HFFc6 (cell line): Measurements from ENCODE around the gene TMC1. TPM values are rescaled to one million over a fixed set of nuclear protein-coding genes. Genes with fewer than 3 reads are reported as not detected.
"Not testable (repeated sequence)": the region's sequence is repeated elsewhere in the genome, so short reads cannot be mapped to it uniquely, and the experiment has no call there.

ENCODE experiments used
- DNase-seq: peaks from one replicate; pipeline ENCODE4 v3.0.0-alpha.2; 2018
- H3K27ac Mint-ChIP-seq: 2 replicates; pipeline ENCODE4 v1.8.0; 2020; ENCODE audit warnings: mild to moderate bottlenecking, mixed read lengths
- H3K27me3 Mint-ChIP-seq: 2 replicates; pipeline ENCODE4 v1.8.0; 2021; ENCODE audit warnings: mild to moderate bottlenecking, moderate library complexity, mixed read lengths; ENCODE audit not compliant: insufficient read depth
- H3K36me3 Mint-ChIP-seq: 2 replicates; pipeline ENCODE4 v1.8.0; 2021; ENCODE audit warnings: low read depth, mixed read lengths
- H3K4me1 Mint-ChIP-seq: 2 replicates; pipeline ENCODE4 v1.8.0; 2020; ENCODE audit warnings: low read depth, mixed read lengths
- H3K4me3 Mint-ChIP-seq: 2 replicates; pipeline ENCODE4 v1.8.0; 2020; ENCODE audit warnings: mild to moderate bottlenecking, moderate library complexity, mixed read lengths
- H3K9me3 Mint-ChIP-seq: 2 replicates; pipeline ENCODE4 v1.8.0; 2020; ENCODE audit warnings: mild to moderate bottlenecking, mixed read lengths
- CTCF ChIP-seq: fragments of 200-600 bp; sonication (generic); IDR thresholded peaks from 2 replicates; pipeline ENCODE4 v1.5.0; 2021; ENCODE audit warnings: antibody characterized with exemption, mild to moderate bottlenecking
- long read RNA-seq: library from polyadenylated mRNA; unstranded; transcript quantifications from one replicate; pipeline ENCODE4 v2.0.0, GENCODE V29; 2019
- total RNA-seq, 6 experiments: library from RNA; stranded (reverse); fragmentation: NEBNext Ultra II Directional; extraction: Animal tissue kit (Norgen Biotek cat#: 25700); gene quantifications; 2 replicates in 1 of 6; 3 replicates in 5 of 6; pipeline ENCODE4 v1.2.3, GENCODE V29; 2021

TMC1 gene
- total RNA-seq: 1 to 10 TPM in 2 of 6 experiments, under 1 TPM in 4; 0.09 to 1.1 (median 0.65) TPM
- long read RNA-seq, partial matches to known transcripts: 0 of 1 reads
- long read RNA-seq, other reads (novel, unspliced or antisense): 1 of 1 reads

GRCh38 chr9:72521416-72521815 is at the start of gene TMC1:
TMC1 (plus strand) TSS chr9:72521608; CDS start chr9:72648649, 127,041 bp downstream.
- not testable (repeated sequence) for H3K36me3 Mint-ChIP-seq, H3K4me3 Mint-ChIP-seq, H3K27ac Mint-ChIP-seq, H3K27me3 Mint-ChIP-seq, DNase-seq, H3K9me3 Mint-ChIP-seq
- H3K4me1 Mint-ChIP-seq: peaks cover 27% of the 10 kb centered on the region

GRCh38 chr9:72473474-72474261 is 47.7 kb upstream of the TMC1 start:
- peak overlapping the region; percentile 68 for H3K27ac Mint-ChIP-seq
- H3K4me1 Mint-ChIP-seq: peaks cover 62% of the 10 kb centered on the region
- H3K4me3 Mint-ChIP-seq: no peak overlapping the region
- no peaks in the 10 kb centered on the region for H3K9me3 Mint-ChIP-seq
- no peak for TF ChIP-seq CTCF
- H3K27me3 Mint-ChIP-seq: no peaks in the 10 kb centered on the region; the same call in 1 of the 2 replicates
- peak; percentile 44 for DNase-seq
- no peaks in the 10 kb centered on the region; the same call in 1 of the 2 replicates for H3K36me3 Mint-ChIP-seq

- peak overlapping the region; percentile 66 for H3K4me3 Mint-ChIP-seq
- peak; percentile 24 for DNase-seq
- TF ChIP-seq CTCF: no peak
- H3K36me3 Mint-ChIP-seq: no peaks in the 10 kb centered on the region; the same call in 1 of the 2 replicates
- H3K9me3 Mint-ChIP-seq: no peaks in the 10 kb centered on the region
- peaks cover 72% of the 10 kb centered on the region for H3K4me1 Mint-ChIP-seq
- peak overlapping the region; percentile 68 for H3K27ac Mint-ChIP-seq
- H3K27me3 Mint-ChIP-seq: no peaks in the 10 kb centered on the region; the same call in 1 of the 2 replicates
These were observed 46.7 kb upstream of the TMC1 start for GRCh38 chr9:72474676-72475075.

- peaks cover 79% of the 10 kb centered on the region for H3K4me1 Mint-ChIP-seq
- no peak overlapping the region for H3K27ac Mint-ChIP-seq
- no peak for DNase-seq
- no peak overlapping the region for H3K4me3 Mint-ChIP-seq
- no peak for TF ChIP-seq CTCF
- H3K36me3 Mint-ChIP-seq: no peaks in the 10 kb centered on the region; the same call in 1 of the 2 replicates
- H3K9me3 Mint-ChIP-seq: no peaks in the 10 kb centered on the region
- no peaks in the 10 kb centered on the region for H3K27me3 Mint-ChIP-seq
These were observed 45.3 kb upstream of the TMC1 start for GRCh38 chr9:72476100-72476499.

- Mint-ChIP-seq H3K27me3 (no peaks in the 10 kb centered on the region), H3K4me3 (peak overlapping the region; percentile 36; the same call in 1 of the 2 replicates), H3K9me3 (no peaks in the 10 kb centered on the region), H3K27ac (peak overlapping the region; percentile 65), H3K4me1 (peaks cover 82% of the 10 kb centered on the region), H3K36me3 (no peaks in the 10 kb centered on the region; the same call in 1 of the 2 replicates)
- no peak for TF ChIP-seq CTCF
- peak; percentile 74 for DNase-seq
These were observed 44.6 kb upstream of the TMC1 start for GRCh38 chr9:72476617-72477437.
